ENCODE results near the gene FOXE3. TPM values are rescaled to one million over a fixed set of nuclear protein-coding genes. Genes with fewer than 3 reads are reported as not detected.

The FOXE3 gene
- polyA plus RNA-seq: not detected in 2 replicates

DNA sequence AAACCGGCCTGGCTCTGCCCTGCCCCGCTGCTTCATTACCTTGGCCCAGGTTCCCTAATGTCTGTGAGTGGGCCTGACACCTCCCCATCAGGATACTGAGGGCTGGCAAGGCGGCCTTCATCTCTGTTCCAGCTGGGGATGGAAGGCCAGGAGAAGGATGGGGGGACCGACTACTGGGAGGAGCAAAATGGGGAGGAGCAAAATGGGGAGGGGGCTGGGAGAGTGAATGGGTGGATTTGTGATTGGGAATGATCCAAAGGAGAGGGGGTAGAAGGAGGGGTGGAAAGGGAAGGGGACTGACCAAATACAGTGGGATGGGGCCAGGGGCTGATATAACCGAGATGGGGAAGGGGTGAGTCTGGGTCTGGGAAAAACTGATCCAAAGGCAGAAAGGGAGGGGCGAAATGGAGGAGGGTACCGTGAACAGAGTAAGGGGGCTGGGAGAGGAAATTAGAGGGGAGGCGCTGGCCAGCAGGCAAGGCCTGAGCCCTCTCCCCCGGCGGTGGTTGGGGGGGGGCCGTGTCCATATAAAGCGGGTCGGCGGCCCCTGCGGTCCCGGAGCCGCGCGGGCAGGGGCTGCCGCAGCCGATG is at the start of gene FOXE3:
TSS of gene FOXE3 (plus strand) at position 558 of the 591 bp plus-strand sequence. CDS start at position 589, 31 bp downstream.

GRCh38 chr1:47437447-47438164 is 21.5 kb downstream of the FOXE3 start, which contains the start of gene FOXD2:
FOXD2 (plus strand) TSS chr1:47438044; CDS start chr1:47438136, 92 bp downstream.

Other genes starting within 250 kb of the FOXE3 start
- not detected in 2 replicates for gene PDZK1IP1, start 226.2 kb upstream of the FOXE3 start, polyA plus RNA-seq
- not detected in 2 replicates for gene TAL1, start 184.1 kb upstream of the FOXE3 start, polyA plus RNA-seq
- gene STIL, start 102.1 kb upstream of the FOXE3 start, polyA plus RNA-seq: 1.2 TPM in 1 of 2 replicates, not detected in the other
- gene CMPK1, start 82.5 kb upstream of the FOXE3 start, polyA plus RNA-seq: 104 and 112 TPM in 2 replicates
- not detected in 2 replicates for gene FOXD2, start 21.8 kb downstream of the FOXE3 start, polyA plus RNA-seq

Data from Purkinje cell (primary cell).